Caco-2 (cell line): Measurements from ENCODE around the gene MED13L. TPM values are rescaled to one million over a fixed set of nuclear protein-coding genes. Genes with fewer than 3 reads are reported as not detected.

ENCODE experiments used
- BruUV-seq: library from RNA; stranded (reverse); fragments of 400-500 nt; replicated peaks from 2 replicates; lab custom pipeline; 2021; lab: Mats Ljungman, UMichigan
- CTCF ChIA-PET: fragments of 300-600 bp; sonication (Branson Sonifier 250); formaldehyde crosslinking; loops from one replicate; lab custom pipeline; 2022; ENCODE audit warnings: antibody characterized with exemption; lab: Charles Lee
- POLR2A ChIA-PET: fragments of 300-600 bp; sonication (Branson Sonifier 250); formaldehyde crosslinking; loops from one replicate; lab custom pipeline; 2022; ENCODE audit warnings: antibody characterized with exemption; lab: Charles Lee
- DNase-seq, 2 experiments: peaks; one replicate each; pipeline versions ENCODE4 v3.0.0 to v3.0.0-alpha.2; 2020 to 2022
- H3K27me3 ChIP-seq: replicated peaks from 2 replicates; pipeline ENCODE4 v1.6.0; 2011; ENCODE audit warnings: low read length; ENCODE audit not compliant: control insufficient read depth, insufficient read depth
- H3K36me3 ChIP-seq: 2 replicates; pipeline ENCODE4 v1.5.1; 2011; ENCODE audit warnings: low read length; ENCODE audit not compliant: control insufficient read depth, insufficient read depth
- H3K4me1 ChIP-seq: fragments of 250-450 bp; sonication (Bioruptor Pico); 2 replicates; pipeline ENCODE4 v1.5.1; 2020; ENCODE audit warnings: mild to moderate bottlenecking
- H3K4me3 ChIP-seq: 2 replicates; pipeline ENCODE4 v1.5.1; 2011; ENCODE audit warnings: low read depth, mild to moderate bottlenecking, control low read depth, low read length
- H3K9me3 ChIP-seq: fragments of 250-450 bp; sonication (Bioruptor Pico); 2 replicates; pipeline ENCODE4 v1.5.1; 2020; ENCODE audit warnings: mild to moderate bottlenecking, moderate library complexity
- H3K27ac Mint-ChIP-seq: one replicate; pipeline ENCODE4 v1.8.0; 2022; ENCODE audit warnings: mixed read lengths; ENCODE audit not compliant: unreplicated experiment
- H3K27me3 Mint-ChIP-seq: one replicate; pipeline ENCODE4 v1.8.0; 2022; ENCODE audit warnings: mixed read lengths; ENCODE audit not compliant: insufficient read depth, unreplicated experiment
- H3K36me3 Mint-ChIP-seq: one replicate; pipeline ENCODE4 v1.8.0; 2022; ENCODE audit warnings: mild to moderate bottlenecking, mixed read lengths; ENCODE audit not compliant: insufficient read depth, unreplicated experiment
- H3K4me1 Mint-ChIP-seq: one replicate; pipeline ENCODE4 v1.8.0; 2022; ENCODE audit warnings: low read depth, mixed read lengths; ENCODE audit not compliant: unreplicated experiment
- H3K4me3 Mint-ChIP-seq: one replicate; pipeline ENCODE4 v1.8.0; 2022; ENCODE audit warnings: mild to moderate bottlenecking, moderate library complexity, mixed read lengths; ENCODE audit not compliant: unreplicated experiment
- H3K9me3 Mint-ChIP-seq: one replicate; pipeline ENCODE4 v1.8.0; 2022; ENCODE audit warnings: mixed read lengths; ENCODE audit not compliant: unreplicated experiment
- CTCF ChIP-seq, 2 experiments: fragments of 200-600 bp in 1 of 2; IDR thresholded peaks; 1 replicate in 1 of 2; 2 replicates in 1 of 2; pipeline versions ENCODE4 v1.5.1 to v1.8.0; 2011 to 2022; ENCODE audit warnings: antibody characterized with exemption in 1 of 2, control low read depth in 1 of 2, inconsistent platforms in 1 of 2, low read depth in 1 of 2, low read length in 1 of 2, mild to moderate bottlenecking in 1 of 2, moderate library complexity in 1 of 2; ENCODE audit not compliant: insufficient read depth in 1 of 2, severe bottlenecking in 1 of 2, unreplicated experiment in 1 of 2
- intact Hi-C: fragments of 100-400 bp; cut with micrococcal nuclease; formaldehyde crosslinking; loops from one replicate; pipeline ENCODE4 v1.10.0; 2022; ENCODE audit not compliant: unreplicated experiment
- total RNA-seq: library from RNA; stranded (reverse); gene quantifications from 2 replicates; pipeline ENCODE4 v1.2.3, GENCODE V29; 2022

Gene MED13L
- total RNA-seq, 1 experiment from 2014 or later, result 160 TPM

GRCh38 chr12:116276652-116277466 is 634 bp downstream of the MED13L start:
- peaks cover 23% of the 10 kb centered on the region for H3K4me1 Mint-ChIP-seq
- Histone ChIP-seq H3K4me1 (peaks cover 13% of the 10 kb centered on the region; the same call in 1 of the 2 replicates), H3K36me3 (no peaks in the 10 kb centered on the region), H3K27me3 (no peaks in the 10 kb centered on the region), H3K9me3 (no peaks in the 10 kb centered on the region), H3K4me3 (peak overlapping the region; percentile 81)
- CTCF ChIA-PET, result interaction anchor here (0.5 to 1.0 kb wide), 5 partner anchors 10 to 105 kb away, joined by 3 to 5 read pairs (median 4); no protein-coding TSS in a partner anchor
- peak; percentile 75 to 77 for DNase-seq
- H3K4me3 Mint-ChIP-seq, result peak overlapping the region; percentile 83
- no peaks in the 10 kb centered on the region for H3K9me3 Mint-ChIP-seq
- POLR2A ChIA-PET, result no interaction called here
- H3K27ac Mint-ChIP-seq, result peak overlapping the region; percentile 92
- H3K36me3 Mint-ChIP-seq, result peaks cover 8% of the 10 kb centered on the region
- BruUV-seq, result no TSS peak
- H3K27me3 Mint-ChIP-seq, result no peaks in the 10 kb centered on the region
- TF ChIP-seq CTCF (IDR thresholded peaks at IDR 0.05; ENCODE audit: insufficient read depth in 1 of 2, low read depth in 1 of 2, low read length in 1 of 2, severe bottlenecking in 1 of 2, unreplicated experiment in 1 of 2), result no peak
- intact Hi-C loops, result loop anchor here (2.0 to 10.0 kb wide), 5 partner anchors 105 to 420 kb away; no protein-coding TSS in a partner anchor

GRCh38 chr12:116274551-116275375 is 2.7 kb downstream of the MED13L start:
- no peak for TF ChIP-seq CTCF (IDR thresholded peaks at IDR 0.05; ENCODE audit: insufficient read depth in 1 of 2, low read depth in 1 of 2, low read length in 1 of 2, severe bottlenecking in 1 of 2, unreplicated experiment in 1 of 2)
- POLR2A ChIA-PET, result interaction anchor here (0.6 kb wide), 3 partner anchors 17 to 182 kb away, joined by 3 to 5 read pairs (median 3); no protein-coding TSS in a partner anchor
- Mint-ChIP-seq H3K4me1 (peaks cover 23% of the 10 kb centered on the region), H3K36me3 (peaks cover 8% of the 10 kb centered on the region), H3K27me3 (no peaks in the 10 kb centered on the region), H3K9me3 (no peaks in the 10 kb centered on the region), H3K4me3 (peak overlapping the region; percentile 83), H3K27ac (peak overlapping the region; percentile 92)
- Histone ChIP-seq H3K36me3 (no peaks in the 10 kb centered on the region), H3K4me1 (peaks cover 8% of the 10 kb centered on the region; the same call in 1 of the 2 replicates), H3K27me3 (no peaks in the 10 kb centered on the region), H3K9me3 (no peaks in the 10 kb centered on the region), H3K4me3 (peak overlapping the region; percentile 81)
- intact Hi-C loops, result loop anchor here (5.0 to 10.0 kb wide), 4 partner anchors 108 to 423 kb away; no protein-coding TSS in a partner anchor
- CTCF ChIA-PET, result interaction anchor here (0.6 kb wide), 2 partner anchors 82 to 150 kb away, joined by 3 to 4 read pairs; no protein-coding TSS in a partner anchor
- BruUV-seq, result no TSS peak
- DNase-seq, result no peak
